ENCODE data around the gene GFY. TPM values are rescaled to one million over a fixed set of nuclear protein-coding genes. Genes with fewer than 3 reads are reported as not detected.

Gene GFY
- total RNA-seq, 3 donors from 2014 or later (not counting 1 experiment from before 2014, with no cell fraction given): not detected

- no peak overlapping the region for H3K4me3 ChIP-seq (ENCODE audit: low read length)
- H3K4me1 ChIP-seq (ENCODE audit: control insufficient read depth, insufficient read depth, low read length): peaks cover 34% of the 10 kb centered on the region
- H3K9me3 ChIP-seq (ENCODE audit: control insufficient read depth, insufficient read depth, low read length): no peaks in the 10 kb centered on the region
- Mint-ChIP-seq H3K27me3 (ENCODE audit: low read depth in 2 of 2) (peaks cover 68 to 79% of the 10 kb centered on the region in 2 donors), H3K4me1 (peaks cover 31 to 32% of the 10 kb centered on the region in 2 donors), H3K4me3 (peak overlapping the region; percentile 54), H3K27ac (no peak overlapping the region), H3K9me3 (no peaks in the 10 kb centered on the region), H3K36me3 (peaks cover 9% of the 10 kb centered on the region)
- no peak for ATAC-seq
- H3K27ac ChIP-seq (ENCODE audit: low read length): no peak overlapping the region
- DNase-seq: no peak
- intact Hi-C loops (cut with micrococcal nuclease): no loop called here
- peaks cover 52% of the 10 kb centered on the region for H3K27me3 ChIP-seq (ENCODE audit: control insufficient read depth, insufficient read depth, low read length)
- H3K36me3 ChIP-seq (ENCODE audit: control insufficient read depth, insufficient read depth, low read length): no peaks in the 10 kb centered on the region
- 95% methylated on average over 2 of the region's 2 CpGs for WGBS (ENCODE audit: insufficient coverage)
- TF ChIP-seq CTCF (IDR thresholded peaks at IDR 0.05): no peak
Measured at GRCh38 chr19:49420227-49420626, 5.0 kb upstream of the GFY start.

- peaks cover 38 to 41% of the 10 kb centered on the region in 2 donors for H3K4me1 Mint-ChIP-seq
- peak overlapping the region; percentile 21 for H3K4me3 Mint-ChIP-seq
- peak in 1 of 2 donors; percentile 59 for DNase-seq
- Histone ChIP-seq H3K4me3 (ENCODE audit: low read length) (no peak overlapping the region), H3K27me3 (ENCODE audit: control insufficient read depth, insufficient read depth, low read length) (peaks cover 62% of the 10 kb centered on the region), H3K36me3 (ENCODE audit: control insufficient read depth, insufficient read depth, low read length) (no peaks in the 10 kb centered on the region), H3K27ac (ENCODE audit: low read length) (no peak overlapping the region), H3K4me1 (ENCODE audit: control insufficient read depth, insufficient read depth, low read length) (peaks cover 36% of the 10 kb centered on the region), H3K9me3 (ENCODE audit: control insufficient read depth, insufficient read depth, low read length) (no peaks in the 10 kb centered on the region)
- WGBS (ENCODE audit: insufficient coverage): 8% methylated on average over 48 of the region's 48 CpGs
- H3K9me3 Mint-ChIP-seq: no peaks in the 10 kb centered on the region
- peaks cover 76 to 89% of the 10 kb centered on the region in 2 donors for H3K27me3 Mint-ChIP-seq (ENCODE audit: low read depth in 2 of 2)
- intact Hi-C loops (cut with micrococcal nuclease): no loop called here
- no peak for TF ChIP-seq CTCF (IDR thresholded peaks at IDR 0.05)
- ATAC-seq: peak in 1 of 3 donors; percentile 51
- H3K27ac Mint-ChIP-seq: no peak overlapping the region
- peaks cover 9% of the 10 kb centered on the region for H3K36me3 Mint-ChIP-seq
Measured at GRCh38 chr19:49421039-49421877, 3.9 kb upstream of the GFY start.

- no peaks in the 10 kb centered on the region for H3K36me3 ChIP-seq (ENCODE audit: control insufficient read depth, insufficient read depth, low read length)
- Mint-ChIP-seq H3K4me3 (peak overlapping the region; percentile 21), H3K9me3 (no peaks in the 10 kb centered on the region), H3K36me3 (peaks cover 9% of the 10 kb centered on the region), H3K27me3 (ENCODE audit: low read depth in 2 of 2) (peaks cover 81 to 95% of the 10 kb centered on the region in 2 donors), H3K27ac (no peak overlapping the region), H3K4me1 (peaks cover 44 to 47% of the 10 kb centered on the region in 2 donors)
- H3K4me3 ChIP-seq (ENCODE audit: low read length): no peak overlapping the region
- 33% methylated on average over 3 of the region's 3 CpGs for WGBS (ENCODE audit: insufficient coverage)
- peaks cover 39% of the 10 kb centered on the region for H3K4me1 ChIP-seq (ENCODE audit: control insufficient read depth, insufficient read depth, low read length)
- no peak overlapping the region for H3K27ac ChIP-seq (ENCODE audit: low read length)
- ATAC-seq (no peak), DNase-seq (no peak)
- TF ChIP-seq CTCF (IDR thresholded peaks at IDR 0.05): no peak
- peaks cover 68% of the 10 kb centered on the region for H3K27me3 ChIP-seq (ENCODE audit: control insufficient read depth, insufficient read depth, low read length)
- H3K9me3 ChIP-seq (ENCODE audit: control insufficient read depth, insufficient read depth, low read length): no peaks in the 10 kb centered on the region
- intact Hi-C loops (cut with micrococcal nuclease): no loop called here
Measured at GRCh38 chr19:49421878-49422202, 3.3 kb upstream of the GFY start.
